Subcutaneous adipose tissue (tissue), 4 donors: ENCODE measurements around the gene PTCHD1. TPM values are rescaled to one million over a fixed set of nuclear protein-coding genes. Genes with fewer than 3 reads are reported as not detected.

ENCODE experiments used
- CTCF ChIP-seq: fragments of 450-650 bp; IDR thresholded peaks from one replicate; pipeline ENCODE4 v1.5.1; 2016; ENCODE audit warnings: low read depth, mild to moderate bottlenecking, control low read depth, antibody characterized with exemption, moderate library complexity
- total RNA-seq, 4 donors: library from RNA; depleted of rRNA; stranded (reverse); fragments of >200 nt; gene quantifications; one replicate each; pipeline ENCODE4 v1.1.0, GENCODE V29; 2016

Gene PTCHD1
- total RNA-seq = under 1 TPM; under 0.01 to 0.51 (median 0.19) TPM

- TF ChIP-seq CTCF = no peak
These were observed at the start of gene PTCHD1 for GRCh38 chrX:23334848-23335599. PTCHD1 (plus strand) TSS chrX:23334849; CDS start chrX:23334876, 27 bp downstream.

GRCh38 chrX:23286731-23287130, 47.9 kb upstream of the PTCHD1 start:
- no peak for TF ChIP-seq CTCF

GRCh38 chrX:23287191-23287725, 47.4 kb upstream of the PTCHD1 start:
- no peak for TF ChIP-seq CTCF

DNA sequence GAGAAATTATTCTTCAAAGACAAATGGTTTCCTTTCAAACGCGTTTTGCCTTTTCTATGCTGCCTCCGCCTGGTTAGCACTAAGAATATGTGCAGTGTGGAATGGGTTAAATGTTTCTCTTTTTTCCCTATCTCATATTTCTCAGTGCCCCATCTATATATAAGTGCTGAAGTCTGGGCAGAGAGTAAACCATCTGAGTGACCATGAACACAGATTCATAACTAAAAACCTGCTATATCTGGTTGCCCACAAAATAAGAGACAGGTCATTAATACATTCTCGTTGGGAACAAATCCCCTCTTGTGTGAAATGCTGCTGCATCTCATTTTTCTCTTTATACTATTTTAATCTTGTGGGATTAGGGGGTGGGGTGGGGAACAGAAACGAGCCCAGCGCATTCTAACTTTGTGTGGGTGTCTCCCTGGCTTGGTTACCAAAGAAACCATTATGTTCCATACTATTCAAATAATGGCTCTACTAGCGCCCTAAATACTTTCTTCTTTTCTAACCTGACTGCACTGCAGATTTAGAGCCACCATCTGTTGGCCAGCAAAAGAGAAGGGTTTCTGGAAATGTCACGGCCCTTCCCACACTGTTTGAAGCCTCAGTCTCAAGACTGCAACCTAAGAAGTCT, 42.2 kb upstream of the PTCHD1 start:
- no peak for TF ChIP-seq CTCF

DNA sequence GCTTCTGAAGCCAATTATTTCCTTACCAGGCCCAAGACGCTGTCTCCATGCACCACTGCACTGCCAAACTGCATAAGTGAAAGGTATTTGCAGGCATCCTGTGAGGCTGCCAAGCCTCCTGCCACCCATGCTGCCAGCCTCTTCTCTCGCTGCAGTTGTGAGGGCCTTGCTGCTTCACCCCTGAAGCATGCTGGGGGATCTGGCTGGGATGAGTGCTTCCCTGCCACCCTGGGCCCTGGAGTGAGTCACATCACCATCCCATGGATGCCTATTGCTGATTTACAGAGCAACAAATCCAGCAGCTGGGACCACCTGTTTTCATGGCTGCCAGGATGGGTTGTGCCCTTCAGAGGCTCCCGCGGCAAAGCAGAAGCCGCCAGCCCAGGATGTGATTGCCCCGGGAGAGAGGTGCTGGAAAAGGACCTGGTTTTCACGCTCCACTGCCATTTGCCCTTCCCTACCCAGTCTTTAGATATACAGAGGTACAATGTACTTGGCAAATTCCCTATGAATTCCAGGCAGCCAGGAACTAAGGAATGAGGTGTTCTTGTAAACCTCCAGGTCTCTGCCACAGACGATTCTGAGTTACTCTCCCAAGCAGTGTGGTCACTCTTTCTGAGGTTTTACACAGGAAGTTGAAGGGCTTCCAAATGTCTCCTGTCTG, 41.5 kb upstream of the PTCHD1 start:
- no peak for TF ChIP-seq CTCF

- no peak for TF ChIP-seq CTCF
These were observed 29.8 kb upstream of the PTCHD1 start for GRCh38 chrX:23304881-23305280.

DNA sequence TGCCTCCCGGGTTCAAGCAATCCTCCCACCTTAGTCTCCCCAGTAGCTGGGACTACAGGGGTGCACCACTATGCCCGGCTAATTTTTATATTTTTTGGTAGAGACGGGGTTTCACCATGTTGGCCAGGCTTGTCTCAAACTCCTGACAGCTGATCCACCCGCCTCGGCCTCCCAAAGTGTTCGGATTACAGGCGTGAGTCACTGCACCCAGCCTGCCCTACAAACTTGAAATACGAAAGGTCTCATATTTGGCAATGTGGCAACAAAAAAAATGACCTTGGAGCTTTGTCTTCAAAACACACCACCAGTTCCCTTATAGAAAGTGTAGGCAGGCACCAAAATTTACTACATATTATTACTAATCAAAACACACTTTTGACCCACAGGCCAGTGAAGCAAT, 22.9 kb upstream of the PTCHD1 start:
- TF ChIP-seq CTCF = no peak
